Measurements from ENCODE around the gene TANGO6.
"Not testable (repeated sequence)": the region's sequence is repeated elsewhere in the genome, so short reads cannot be mapped to it uniquely, and the experiment has no call there.

TANGO6 gene

DNA sequence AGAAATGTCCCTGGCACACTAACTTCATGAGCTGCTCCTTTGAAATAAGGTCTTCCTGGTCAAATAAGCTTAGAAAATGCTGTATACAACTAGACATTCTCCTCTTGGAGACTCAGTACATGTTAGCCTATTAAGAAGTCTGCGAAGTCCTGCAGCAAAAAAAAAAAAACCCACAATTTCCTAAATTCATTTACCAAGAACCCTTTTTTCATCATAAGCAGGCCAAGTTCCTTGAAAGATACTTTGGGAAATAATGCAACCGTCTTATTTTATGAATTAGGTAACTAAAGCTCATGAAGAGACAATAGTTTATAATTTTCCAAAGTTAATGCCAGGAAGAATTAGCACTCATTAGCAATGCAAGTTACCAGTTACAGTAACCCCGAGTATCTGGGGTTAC is 213.1 kb downstream of the TANGO6 start:
- H3K36me3 ChIP-seq (ENCODE audit: insufficient read depth, low read length): no peaks in the 10 kb centered on the region; the same call in 1 of the 2 replicates
- H3K4me2 ChIP-seq (ENCODE audit: insufficient read depth, low read length): no peak overlapping the region
- no peaks in the 10 kb centered on the region for H3K79me2 ChIP-seq (ENCODE audit: insufficient read depth, low read length)
- no peaks in the 10 kb centered on the region for H3K27me3 ChIP-seq (ENCODE audit: insufficient read depth, low read length, poor library complexity)
- no peaks in the 10 kb centered on the region for H4K20me1 ChIP-seq (ENCODE audit: insufficient read depth, low read length)
- no peak overlapping the region for H3K9ac ChIP-seq (ENCODE audit: low read depth, low read length)
- DNase-seq: no peak
- H3K9me3 ChIP-seq (ENCODE audit: insufficient read depth, low read length, severe bottlenecking): no peaks in the 10 kb centered on the region
- no peak for TF ChIP-seq EZH2 (IDR thresholded peaks at IDR 0.05; ENCODE audit: borderline replicate concordance, low read depth, low read length, severe bottlenecking)
- TF ChIP-seq, protein P1, sequence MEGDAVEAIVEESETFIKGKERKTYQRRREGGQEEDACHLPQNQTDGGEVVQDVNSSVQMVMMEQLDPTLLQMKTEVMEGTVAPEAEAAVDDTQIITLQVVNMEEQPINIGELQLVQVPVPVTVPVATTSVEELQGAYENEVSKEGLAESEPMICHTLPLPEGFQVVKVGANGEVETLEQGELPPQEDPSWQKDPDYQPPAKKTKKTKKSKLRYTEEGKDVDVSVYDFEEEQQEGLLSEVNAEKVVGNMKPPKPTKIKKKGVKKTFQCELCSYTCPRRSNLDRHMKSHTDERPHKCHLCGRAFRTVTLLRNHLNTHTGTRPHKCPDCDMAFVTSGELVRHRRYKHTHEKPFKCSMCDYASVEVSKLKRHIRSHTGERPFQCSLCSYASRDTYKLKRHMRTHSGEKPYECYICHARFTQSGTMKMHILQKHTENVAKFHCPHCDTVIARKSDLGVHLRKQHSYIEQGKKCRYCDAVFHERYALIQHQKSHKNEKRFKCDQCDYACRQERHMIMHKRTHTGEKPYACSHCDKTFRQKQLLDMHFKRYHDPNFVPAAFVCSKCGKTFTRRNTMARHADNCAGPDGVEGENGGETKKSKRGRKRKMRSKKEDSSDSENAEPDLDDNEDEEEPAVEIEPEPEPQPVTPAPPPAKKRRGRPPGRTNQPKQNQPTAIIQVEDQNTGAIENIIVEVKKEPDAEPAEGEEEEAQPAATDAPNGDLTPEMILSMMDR (IDR thresholded peaks at IDR 0.05; ENCODE audit: borderline replicate concordance, extremely low read depth, low read length, poor library complexity, severe bottlenecking): no peak
- no peaks in the 10 kb centered on the region for H3K4me1 ChIP-seq (ENCODE audit: insufficient read depth, low read length)
- no peak overlapping the region for H2AFZ ChIP-seq (ENCODE audit: low read depth, low read length)
- H3K27ac ChIP-seq (ENCODE audit: low read length): no peak overlapping the region
- ATAC-seq (ENCODE audit: insufficient read depth, low read depth): no peak
- no peak overlapping the region for H3K4me3 ChIP-seq (ENCODE audit: low read depth in 1 of 2, low read length in 2 of 2)

DNA sequence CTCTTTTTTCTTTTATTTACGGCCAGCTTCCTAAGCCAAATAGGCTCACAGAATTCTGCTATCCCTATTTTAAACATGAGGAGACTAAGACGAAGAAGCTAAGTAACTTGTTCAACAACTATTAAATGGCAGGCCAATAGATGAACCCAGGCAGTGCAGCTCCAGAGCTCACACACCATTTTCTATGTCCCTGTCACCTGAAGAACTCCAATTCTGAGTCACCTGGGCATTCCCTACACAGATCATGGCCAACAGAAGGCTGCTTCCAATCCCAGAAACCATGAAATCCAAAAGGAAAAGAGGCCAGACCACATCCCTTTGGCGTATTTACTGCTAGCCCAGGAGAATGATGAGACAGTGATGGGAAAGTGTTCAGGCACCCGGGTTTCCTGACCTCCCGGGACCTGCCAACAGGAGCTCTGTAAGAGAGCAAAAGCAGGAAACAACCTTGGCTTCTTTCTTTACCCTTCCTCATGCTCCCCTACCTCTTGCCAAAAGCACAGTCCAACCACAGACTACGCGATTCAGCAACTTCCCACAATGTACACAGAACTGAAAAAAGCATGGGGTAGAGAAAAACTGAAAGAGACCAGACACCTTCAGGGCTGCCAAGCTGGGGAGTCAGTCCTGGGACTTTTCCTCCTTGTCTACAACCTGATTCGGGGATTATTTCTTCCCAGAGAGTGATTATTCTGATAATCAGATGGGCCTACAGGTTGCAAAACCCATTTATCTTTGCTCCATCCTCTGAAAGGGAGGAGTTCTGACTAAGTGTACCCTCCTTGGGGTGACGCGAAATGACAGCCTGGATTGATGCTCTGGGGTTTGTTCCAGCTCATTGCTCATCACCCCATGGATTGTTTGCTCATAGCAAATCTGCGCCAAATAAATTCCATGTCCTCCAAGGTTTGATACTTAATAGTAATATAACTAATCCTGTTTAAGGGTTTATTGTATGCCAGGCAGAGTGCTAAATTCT is 214.4 kb downstream of the TANGO6 start:
- H3K27me3 ChIP-seq (ENCODE audit: insufficient read depth, low read length, poor library complexity): no peaks in the 10 kb centered on the region
- no peaks in the 10 kb centered on the region; the same call in 1 of the 2 replicates for H3K36me3 ChIP-seq (ENCODE audit: insufficient read depth, low read length)
- no peak overlapping the region for H3K4me2 ChIP-seq (ENCODE audit: insufficient read depth, low read length)
- no peaks in the 10 kb centered on the region for H4K20me1 ChIP-seq (ENCODE audit: insufficient read depth, low read length)
- ATAC-seq (ENCODE audit: insufficient read depth, low read depth) (peak; percentile 65), DNase-seq (no peak)
- H3K79me2 ChIP-seq (ENCODE audit: insufficient read depth, low read length): no peaks in the 10 kb centered on the region
- H2AFZ ChIP-seq (ENCODE audit: low read depth, low read length): no peak overlapping the region
- no peaks in the 10 kb centered on the region for H3K4me1 ChIP-seq (ENCODE audit: insufficient read depth, low read length)
- no peak overlapping the region for H3K4me3 ChIP-seq (ENCODE audit: low read depth in 1 of 2, low read length in 2 of 2)
- H3K27ac ChIP-seq (ENCODE audit: low read length): no peak overlapping the region
- H3K9me3 ChIP-seq (ENCODE audit: insufficient read depth, low read length, severe bottlenecking): no peaks in the 10 kb centered on the region
- no peak for TF ChIP-seq EZH2 (IDR thresholded peaks at IDR 0.05; ENCODE audit: borderline replicate concordance, low read depth, low read length, severe bottlenecking)
- H3K9ac ChIP-seq (ENCODE audit: low read depth, low read length): no peak overlapping the region; the same call in 1 of the 2 replicates

DNA sequence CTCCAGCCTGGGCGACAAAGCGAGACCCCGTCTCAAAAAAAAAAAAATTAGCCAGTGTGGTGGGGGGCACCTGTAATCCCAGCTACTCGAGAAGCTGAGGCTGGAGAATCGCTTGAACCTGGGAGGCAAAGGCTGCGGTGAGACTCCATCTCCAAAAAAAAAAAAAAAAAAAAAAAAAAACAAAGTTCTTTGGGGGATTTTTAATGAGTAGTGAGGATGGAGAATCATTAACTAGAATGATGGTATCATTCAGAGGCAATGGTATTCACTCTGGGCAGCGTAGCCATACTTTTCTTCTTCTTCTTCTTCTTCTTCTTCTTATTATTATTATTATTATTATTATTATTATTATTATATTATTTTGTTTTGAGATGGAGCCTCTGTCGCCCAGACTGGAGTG is 220.2 kb downstream of the TANGO6 start:
- H4K20me1 ChIP-seq (ENCODE audit: insufficient read depth, low read length); ATAC-seq (ENCODE audit: insufficient read depth, low read depth); H3K9ac ChIP-seq (ENCODE audit: low read depth, low read length); H3K4me2 ChIP-seq (ENCODE audit: insufficient read depth, low read length); H3K4me1 ChIP-seq (ENCODE audit: insufficient read depth, low read length); H3K4me3 ChIP-seq (ENCODE audit: low read depth in 1 of 2, low read length in 2 of 2); H3K36me3 ChIP-seq (ENCODE audit: insufficient read depth, low read length); DNase-seq; H2AFZ ChIP-seq (ENCODE audit: low read depth, low read length); H3K27ac ChIP-seq (ENCODE audit: low read length); H3K9me3 ChIP-seq (ENCODE audit: insufficient read depth, low read length, severe bottlenecking); H3K27me3 ChIP-seq (ENCODE audit: insufficient read depth, low read length, poor library complexity); H3K79me2 ChIP-seq (ENCODE audit: insufficient read depth, low read length): not testable (repeated sequence)

DNA sequence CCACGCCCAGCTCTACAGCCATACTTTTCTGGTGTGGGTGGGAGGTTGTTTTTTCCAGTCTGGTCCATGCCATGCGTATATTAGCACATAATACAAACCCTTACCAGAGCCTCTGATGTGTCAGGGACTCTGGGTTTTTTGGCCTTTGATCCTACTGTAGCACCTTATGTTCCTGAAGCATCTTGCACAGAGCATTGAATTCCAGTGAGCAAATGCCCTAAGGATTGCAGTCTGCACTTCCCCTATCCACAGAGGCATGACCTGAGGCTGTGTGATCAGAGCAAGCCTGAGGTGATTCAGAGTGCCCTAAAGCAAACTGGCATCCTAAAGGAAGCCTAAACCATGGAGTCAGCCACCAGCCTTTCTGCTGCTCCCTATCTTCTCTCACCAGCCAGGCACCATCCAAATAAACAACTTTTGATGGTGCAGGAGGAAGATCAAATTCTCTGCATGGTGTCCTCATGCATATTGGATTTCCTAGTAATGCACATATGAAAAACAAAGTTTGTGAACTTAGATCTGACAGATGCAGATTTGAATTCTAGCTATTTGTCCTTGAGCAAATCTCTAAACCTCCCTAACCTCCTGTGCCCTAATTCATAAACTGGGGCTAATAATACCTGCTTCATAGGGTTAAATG is 220.9 kb downstream of the TANGO6 start:
- H4K20me1 ChIP-seq (ENCODE audit: insufficient read depth, low read length): no peaks in the 10 kb centered on the region
- no peak overlapping the region for H3K27ac ChIP-seq (ENCODE audit: low read length)
- H3K27me3 ChIP-seq (ENCODE audit: insufficient read depth, low read length, poor library complexity): no peaks in the 10 kb centered on the region
- no peaks in the 10 kb centered on the region for H3K79me2 ChIP-seq (ENCODE audit: insufficient read depth, low read length)
- H3K4me2 ChIP-seq (ENCODE audit: insufficient read depth, low read length): no peak overlapping the region
- H3K9ac ChIP-seq (ENCODE audit: low read depth, low read length): no peak overlapping the region
- no peak for DNase-seq
- ATAC-seq (ENCODE audit: insufficient read depth, low read depth): no peak
- H3K4me3 ChIP-seq (ENCODE audit: low read depth in 1 of 2, low read length in 2 of 2): no peak overlapping the region
- H3K9me3 ChIP-seq (ENCODE audit: insufficient read depth, low read length, severe bottlenecking): no peaks in the 10 kb centered on the region
- no peak overlapping the region for H2AFZ ChIP-seq (ENCODE audit: low read depth, low read length)
- no peaks in the 10 kb centered on the region for H3K4me1 ChIP-seq (ENCODE audit: insufficient read depth, low read length)
- H3K36me3 ChIP-seq (ENCODE audit: insufficient read depth, low read length): no peaks in the 10 kb centered on the region; the same call in 1 of the 2 replicates
- TF ChIP-seq, protein P1 (IDR thresholded peaks at IDR 0.05; ENCODE audit: borderline replicate concordance, extremely low read depth, low read length, poor library complexity, severe bottlenecking): no peak
- TF ChIP-seq EZH2 (IDR thresholded peaks at IDR 0.05; ENCODE audit: borderline replicate concordance, low read depth, low read length, severe bottlenecking): no peak

Measured in DND-41 (cell line).